H1 (cell line): Measurements from ENCODE around the gene NDUFS7. TPM values are rescaled to one million over a fixed set of nuclear protein-coding genes. Genes with fewer than 3 reads are reported as not detected.

ENCODE experiments used
- CTCF ChIA-PET: fragments of 300-600 bp; sonication (Branson Sonifier 250); formaldehyde crosslinking; loops from one replicate; lab custom pipeline; 2021; ENCODE audit not compliant: partially characterized antibody; lab: Charles Lee
- POLR2A ChIA-PET: fragments of 300-600 bp; sonication (Branson Sonifier 250); formaldehyde crosslinking; loops from one replicate; lab custom pipeline; 2021; ENCODE audit warnings: inconsistent platforms; ENCODE audit not compliant: partially characterized antibody; lab: Charles Lee
- DNase-seq, 2 experiments: peaks; one replicate each; pipeline versions ENCODE4 v3.0.0 to v3.0.0-alpha.2; 2010 to 2022; ENCODE audit warnings: low spot score in 2 of 2, low read depth in 1 of 2, mixed read lengths in 1 of 2
- FAIRE-seq: peaks from 2 replicates; lab custom pipeline; 2011; peaks lifted over from hg19 to GRCh38; lab: Jason Lieb, UNC
- H2AFZ ChIP-seq: 2 replicates; pipeline ENCODE4 v1.8.1; 2012; ENCODE audit warnings: low read length, inconsistent platforms
- H2AK5ac ChIP-seq: 2 replicates; pipeline ENCODE4 v1.6.1; 2013; ENCODE audit warnings: low read depth, low read length
- H2BK120ac ChIP-seq: replicated peaks from 2 replicates; pipeline ENCODE3; 2013; ENCODE audit warnings: low read depth, low read length, inconsistent platforms
- H2BK12ac ChIP-seq: 2 replicates; pipeline ENCODE4 v1.6.1; 2013; ENCODE audit warnings: low read depth, low read length
- H2BK15ac ChIP-seq: 2 replicates; pipeline ENCODE4 v1.6.1; 2013; ENCODE audit warnings: low read length
- H2BK20ac ChIP-seq: 2 replicates; pipeline ENCODE4 v1.6.1; 2013; ENCODE audit warnings: low read length
- H2BK5ac ChIP-seq: 2 replicates; pipeline ENCODE4 v1.6.1; 2013; ENCODE audit warnings: low read depth, low read length
- H3K14ac ChIP-seq: 2 replicates; pipeline ENCODE4 v1.6.1; 2013; ENCODE audit warnings: inconsistent platforms; ENCODE audit not compliant: insufficient read length
- H3K18ac ChIP-seq: 2 replicates; pipeline ENCODE4 v1.6.1; 2013; ENCODE audit warnings: low read length; ENCODE audit errors: extremely low read depth
- H3K23ac ChIP-seq: 2 replicates; pipeline ENCODE4 v1.6.1; 2013; ENCODE audit warnings: inconsistent platforms; ENCODE audit not compliant: insufficient read length
- H3K23me2 ChIP-seq: 2 replicates; pipeline ENCODE4 v1.6.1; 2013; ENCODE audit warnings: low read depth, low read length
- H3K27ac ChIP-seq: 2 replicates; pipeline ENCODE4 v1.6.1; 2011; ENCODE audit warnings: low read depth, low read length, inconsistent platforms
- H3K27me3 ChIP-seq, 4 experiments: replicated peaks in 1 of 4; 1 replicate in 1 of 4; 2 replicates in 3 of 4; pipeline versions ENCODE4 v1.6.1 to v1.8.1; 2011 to 2013; ENCODE audit warnings: low read length in 3 of 4, mild to moderate bottlenecking in 3 of 4, inconsistent platforms in 2 of 4, mixed read lengths in 2 of 4, moderate library complexity in 1 of 4; ENCODE audit not compliant: control insufficient read depth in 3 of 4, insufficient read depth in 3 of 4; ENCODE audit errors: extremely low read depth in 1 of 4
- H3K36me3 ChIP-seq, 4 experiments: 2 replicates each; pipeline versions ENCODE4 v1.6.1 to v1.8.1; 2011 to 2013; ENCODE audit warnings: mild to moderate bottlenecking in 4 of 4, low read length in 3 of 4, moderate library complexity in 2 of 4, control low read depth in 1 of 4, inconsistent platforms in 1 of 4; ENCODE audit not compliant: insufficient read depth in 4 of 4, control insufficient read depth in 2 of 4
- H3K4ac ChIP-seq: replicated peaks from 2 replicates; pipeline ENCODE3; 2013; ENCODE audit warnings: low read length, low read depth, mixed read lengths, inconsistent platforms; ENCODE audit not compliant: insufficient read length
- H3K4me1 ChIP-seq, 4 experiments: replicated peaks in 1 of 4; 1 replicate in 1 of 4; 2 replicates in 3 of 4; pipeline versions ENCODE4 v1.6.1 to v1.8.1; 2011 to 2013; ENCODE audit warnings: low read length in 3 of 4, inconsistent platforms in 2 of 4, mixed read lengths in 1 of 4; ENCODE audit not compliant: insufficient read depth in 4 of 4, control insufficient read depth in 3 of 4
- H3K4me2 ChIP-seq, 2 experiments: 2 replicates each; pipeline versions ENCODE4 v1.6.1 to v1.8.1; 2011 to 2013; ENCODE audit warnings: low read depth in 2 of 2, low read length in 2 of 2, control low read depth in 1 of 2, inconsistent platforms in 1 of 2, mild to moderate bottlenecking in 1 of 2; ENCODE audit not compliant: insufficient read depth in 1 of 2
- H3K4me3 ChIP-seq, 4 experiments: fragments of 200-600, 300-600 bp in 1 of 4; sonication (generic), shearing (Covaris generic), sonication (Bioruptor Twin) in 1 of 4; 2 replicates each; pipeline versions ENCODE4 v1.5.1 to v1.8.1; 2011 to 2016; ENCODE audit warnings: low read length in 4 of 4, low read depth in 3 of 4, control low read depth in 2 of 4, inconsistent platforms in 2 of 4, mild to moderate bottlenecking in 2 of 4, mixed read lengths in 1 of 4, moderate library complexity in 1 of 4; ENCODE audit not compliant: insufficient read depth in 2 of 4; ENCODE audit errors: extremely low read depth in 1 of 4
- H3K56ac ChIP-seq: replicated peaks from 2 replicates; pipeline ENCODE3; 2013; ENCODE audit warnings: low read depth, mild to moderate bottlenecking, mixed read lengths, low read length, inconsistent platforms; ENCODE audit not compliant: insufficient read length
- H3K79me1 ChIP-seq: 2 replicates; pipeline ENCODE4 v1.6.1; 2013; ENCODE audit warnings: low read depth, low read length, control low read depth
- H3K79me2 ChIP-seq, 2 experiments: 2 replicates each; pipeline versions ENCODE4 v1.6.1 to v1.8.1; 2012 to 2013; ENCODE audit warnings: low read length in 2 of 2, mild to moderate bottlenecking in 2 of 2, inconsistent platforms in 1 of 2; ENCODE audit not compliant: insufficient read depth in 2 of 2, control insufficient read depth in 1 of 2
- H3K9ac ChIP-seq, 4 experiments: replicated peaks in 1 of 4; 1 replicate in 1 of 4; 2 replicates in 3 of 4; pipeline versions ENCODE4 v1.6.1 to v1.8.1; 2011 to 2013; ENCODE audit warnings: low read depth in 3 of 4, low read length in 3 of 4, control low read depth in 2 of 4, mild to moderate bottlenecking in 2 of 4, moderate library complexity in 2 of 4, inconsistent platforms in 1 of 4; ENCODE audit errors: extremely low read depth in 1 of 4
- H3K9me3 ChIP-seq, 2 experiments: 2 replicates each; pipeline versions ENCODE4 v1.6.1 to v1.8.1; 2012 to 2013; ENCODE audit warnings: mild to moderate bottlenecking in 2 of 2, moderate library complexity in 2 of 2, control low read depth in 1 of 2, inconsistent platforms in 1 of 2, low read depth in 1 of 2, low read length in 1 of 2, mixed read lengths in 1 of 2; ENCODE audit not compliant: insufficient read depth in 2 of 2
- H4K20me1 ChIP-seq, 2 experiments: replicated peaks in 1 of 2; 2 replicates each; pipeline versions ENCODE3 to v1.8.1; 2011 to 2013; ENCODE audit warnings: inconsistent platforms in 2 of 2, low read length in 2 of 2, mild to moderate bottlenecking in 1 of 2; ENCODE audit not compliant: insufficient read depth in 2 of 2, control insufficient read depth in 1 of 2
- H4K5ac ChIP-seq: 2 replicates; pipeline ENCODE4 v1.6.1; 2013; ENCODE audit warnings: low read length, low read depth, mixed read lengths, inconsistent platforms; ENCODE audit not compliant: insufficient read length
- H4K8ac ChIP-seq: 2 replicates; pipeline ENCODE4 v1.8.0; 2013; ENCODE audit warnings: mild to moderate bottlenecking, moderate library complexity, low read length, inconsistent platforms; ENCODE audit not compliant: insufficient read depth; ENCODE audit errors: extremely low read depth
- H4K91ac ChIP-seq: replicated peaks from 2 replicates; pipeline ENCODE3; 2013; ENCODE audit warnings: low read length, mixed read lengths, inconsistent platforms; ENCODE audit not compliant: insufficient read length
- CEBPB ChIP-seq: IDR thresholded peaks from 2 replicates; pipeline ENCODE4 v1.6.1; 2012; ENCODE audit warnings: low read depth, low read length
- EZH2 ChIP-seq: fragments of 200-600 bp; sonication (generic); IDR thresholded peaks from 2 replicates; pipeline ENCODE4 v1.7.1; 2012; ENCODE audit warnings: low read depth, mild to moderate bottlenecking, moderate library complexity, low read length, inconsistent platforms; ENCODE audit not compliant: severe bottlenecking
- FOSL1 ChIP-seq: IDR thresholded peaks from 2 replicates; pipeline ENCODE4 v1.6.1; 2011; ENCODE audit warnings: mild to moderate bottlenecking, low read depth, low read length, moderate library complexity; ENCODE audit not compliant: insufficient read depth
- HDAC2 ChIP-seq, 2 experiments: fragments of 300-600 bp in 1 of 2; sonication (generic) in 1 of 2; IDR thresholded peaks; 2 replicates each; pipeline ENCODE4 v1.6.1; 2011 to 2012; ENCODE audit warnings: low read depth in 2 of 2, low read length in 2 of 2, mild to moderate bottlenecking in 2 of 2, moderate library complexity in 2 of 2, borderline replicate concordance in 1 of 2, inconsistent platforms in 1 of 2
- WGBS, 2 experiments: shearing (Covaris generic) in 1 of 2; methylation state at CpG; one replicate each; pipeline versions ENCODE4 v1.1.6 to v1.1.7; 2013 to 2015; ENCODE audit warnings: low lambda C conversion rate in 2 of 2, mixed read lengths in 2 of 2, inconsistent platforms in 1 of 2, low coverage in 1 of 2, missing lambda C conversion rate in 1 of 2; ENCODE audit not compliant: insufficient replicate concordance in 2 of 2, insufficient coverage in 1 of 2, insufficient read length in 1 of 2; ENCODE audit errors: extremely low coverage in 1 of 2, missing lambda C conversion rate in 1 of 2; 5-methylcytosine and 5-hydroxymethylcytosine counted together
- polyA plus RNA-seq, 7 experiments: library from polyadenylated mRNA; depleted of rRNA in 3 of 7; stranded (reverse) in 5 of 7; unstranded in 2 of 7; fragments of >200 nt in 5 of 7; fragments of 200-250 nt in 2 of 7; gene quantifications; 1 replicate in 5 of 7; 2 replicates in 1 of 7; 4 replicates in 1 of 7; pipeline versions ENCODE4 v1.2.1 to v1.2.3, GENCODE V29; 2011 to 2013; ENCODE audit warnings: missing spikeins in 2 of 7, mixed read lengths in 2 of 7
- total RNA-seq: library from RNA; stranded (reverse); fragmentation: NEBNext Ultra II Directional; extraction: Animal tissue kit (Norgen Biotek cat#: 25700); gene quantifications from 2 replicates; pipeline ENCODE4 v1.2.1, GENCODE V29; 2021

NDUFS7 gene
- total and polyA plus RNA-seq, 2 of the 8 experiments (the other 6 are each of a cell fraction or from before 2014, with no cell fraction given) = 78.1 to 309 TPM

- ChIA-PET CTCF (interaction anchor here (1.0 to 1.4 kb wide), 2 partner anchors 11 to 13 kb away, joined by 3 to 6 read pairs; no protein-coding TSS in a partner anchor), POLR2A (interaction anchor here (0.7 to 1.2 kb wide), 2 partner anchors 11 to 12 kb away, joined by 3 to 5 read pairs; no protein-coding TSS in a partner anchor)
- Histone ChIP-seq H3K4me3 (no peak overlapping the region), H3K23ac (no peak overlapping the region), H4K8ac (peak overlapping the region; percentile 31; the same call in 1 of the 2 replicates), H3K27me3 (no peaks in the 10 kb centered on the region), H3K56ac (no peak overlapping the region), H3K36me3 (peaks cover 37 to 80% (median 70%) of the 10 kb centered on the region in 4 experiments), H2BK20ac (no peak overlapping the region), H2AK5ac (no peak overlapping the region), H3K4me1 (peaks cover 0 to 3% (median 0%) of the 10 kb centered on the region in 4 experiments; a peak in 1 of 7 replicates), H3K79me1 (peaks cover 11% of the 10 kb centered on the region), H4K91ac (no peak overlapping the region), H4K5ac (no peak overlapping the region), H3K4ac (no peak overlapping the region), H3K79me2 (peaks cover 0 to 61% of the 10 kb centered on the region in 2 experiments; a peak in 3 of 4 replicates), H2BK120ac (no peak overlapping the region), H3K14ac (no peak overlapping the region), H2BK15ac (no peak overlapping the region), H2AFZ (no peak overlapping the region), H3K18ac (no peak overlapping the region), H2BK12ac (no peak overlapping the region), H2BK5ac (peak overlapping the region; percentile 49; the same call in 1 of the 2 replicates), H4K20me1 (peaks cover 37 to 44% of the 10 kb centered on the region in 2 experiments), H3K4me2 (no peak overlapping the region), H3K23me2 (no peaks in the 10 kb centered on the region), H3K27ac (no peak overlapping the region), H3K9ac (no peak overlapping the region), H3K9me3 (no peaks in the 10 kb centered on the region)
- WGBS, 2 experiments = 96% methylated on average over 37 of the region's 42 CpGs; no CpG with 5 or more reads in 1 of the 2 experiments
- DNase-seq = no peak
- no peak for FAIRE-seq
- TF ChIP-seq HDAC2 (IDR thresholded peaks at IDR 0.05; ENCODE audit: borderline replicate concordance in 1 of 2, low read depth in 2 of 2, low read length in 2 of 2) = no peak
- TF ChIP-seq FOSL1 = no peak
- no peak for TF ChIP-seq CEBPB
- no peak for TF ChIP-seq EZH2
Measured at GRCh38 chr19:1424192-1424955, 40.7 kb downstream of the NDUFS7 start.
